GM19468 (cell line): ENCODE data around the gene CPN2.

ENCODE experiments used
- ATAC-seq: cut with Tn5 transposase; IDR thresholded peaks from one replicate; pipeline ENCODE4 v1.9.1; 2021; ENCODE audit warnings: mild to moderate bottlenecking, moderate library complexity, moderate number of reproducible peaks; ENCODE audit not compliant: unreplicated experiment; ENCODE audit errors: extremely low read depth

Gene CPN2

GRCh38 chr3:194301730-194302129 is 49.4 kb downstream of the CPN2 start:
- ATAC-seq = no peak

DNA sequence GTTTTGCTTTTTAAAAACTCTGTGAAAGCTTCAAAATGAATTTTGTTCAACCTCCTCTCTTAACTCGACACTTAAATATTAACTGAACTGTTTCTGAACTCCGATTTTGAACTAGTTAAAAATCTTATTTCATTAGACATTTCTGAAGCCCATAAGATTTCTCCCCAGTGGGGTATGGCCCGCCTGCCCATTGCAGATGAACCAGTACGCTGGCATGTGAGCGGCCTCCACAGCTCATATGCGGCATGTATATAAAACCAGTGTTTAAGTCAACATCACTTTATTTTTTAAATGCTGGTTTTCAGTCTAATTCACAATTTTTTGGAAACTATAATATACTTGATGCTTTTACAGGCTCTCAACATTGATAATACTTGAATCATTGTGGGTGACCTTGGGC is 50.2 kb downstream of the CPN2 start:
- ATAC-seq = no peak

GRCh38 chr3:194300382-194300758 is 50.8 kb downstream of the CPN2 start:
- no peak for ATAC-seq

DNA sequence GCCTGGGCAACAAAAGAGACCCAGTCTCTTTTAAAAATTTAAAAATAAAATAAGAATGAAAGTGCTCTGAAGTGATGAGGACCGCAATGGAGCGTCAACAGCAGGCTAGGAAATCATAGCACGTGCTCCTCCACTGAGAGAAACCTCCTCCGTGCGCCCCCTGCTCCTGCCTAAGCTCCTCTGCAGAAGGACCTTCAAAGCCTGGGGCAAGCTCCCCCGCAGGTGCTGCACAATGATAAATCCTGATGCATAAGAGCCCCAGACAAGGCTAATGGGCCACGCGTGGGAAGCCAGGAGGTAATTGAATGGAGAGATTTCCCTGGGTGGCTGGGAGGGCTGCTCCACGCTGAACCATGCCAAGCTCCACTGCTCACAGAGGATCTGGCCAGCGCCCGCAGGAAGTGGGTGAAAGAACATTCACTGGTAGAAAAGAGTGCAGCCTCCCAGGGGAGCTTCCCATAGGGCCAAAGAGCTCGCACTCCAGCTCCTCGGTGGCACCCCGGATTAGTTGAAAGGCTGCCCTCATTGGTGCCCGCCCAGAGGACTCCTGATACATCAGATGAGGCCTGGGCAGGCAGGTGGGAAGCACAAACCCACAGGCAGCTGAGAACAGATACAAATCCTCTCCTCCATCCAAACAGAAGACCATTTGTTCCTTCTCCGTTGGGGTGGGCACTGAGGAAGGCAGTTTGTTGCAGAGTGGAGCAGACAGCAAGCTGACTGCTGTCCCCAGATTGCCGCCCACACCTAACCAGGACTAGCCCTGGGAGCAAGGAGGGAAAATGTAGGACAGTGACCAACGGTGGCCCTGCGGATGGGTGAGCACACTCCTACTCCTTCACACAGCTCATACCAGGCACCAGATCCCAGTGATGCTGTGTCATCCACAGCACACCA is 52.5 kb downstream of the CPN2 start:
- ATAC-seq = no peak

GRCh38 chr3:194296454-194297263 is 54.5 kb downstream of the CPN2 start:
- no peak for ATAC-seq

- ATAC-seq = no peak
Measured at GRCh38 chr3:194294895-194295214, 56.3 kb downstream of the CPN2 start.

GRCh38 chr3:194294199-194294894 is 56.8 kb downstream of the CPN2 start:
- ATAC-seq = no peak

DNA sequence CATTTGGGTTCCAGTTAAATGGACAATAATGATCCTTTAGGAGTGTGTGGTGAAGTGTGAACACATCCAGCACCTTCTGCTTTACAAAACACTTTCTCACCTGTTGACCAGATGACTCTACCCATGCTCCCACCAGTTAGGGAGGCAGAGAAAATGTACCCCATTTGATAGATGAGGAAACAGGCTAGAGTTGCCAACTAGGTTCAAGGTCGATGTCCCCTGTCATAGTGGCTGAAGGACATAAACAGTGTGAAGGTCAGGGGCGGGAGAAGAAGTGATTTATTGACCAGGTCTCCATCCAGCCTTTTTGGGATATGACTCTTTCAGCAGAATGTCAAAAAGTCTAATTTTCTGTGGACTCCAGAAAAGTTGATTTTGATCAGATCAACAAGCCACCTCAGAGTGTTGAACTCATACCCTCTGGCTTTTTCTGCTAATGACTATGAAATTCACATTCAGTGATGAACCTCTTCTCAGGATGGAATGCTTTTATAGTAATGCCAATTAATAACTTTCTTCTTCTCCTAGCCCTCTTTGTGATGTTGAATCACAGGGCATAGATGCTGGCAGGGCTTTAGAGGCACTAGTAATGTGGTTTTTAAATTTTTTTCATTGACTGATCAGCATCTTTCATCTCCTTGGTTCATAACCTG is 57.5 kb downstream of the CPN2 start:
- no peak for ATAC-seq

- ATAC-seq = no peak
Measured at GRCh38 chr3:194292331-194292730, 58.8 kb downstream of the CPN2 start.
